Mucosa of descending colon (tissue), 3 donors: Measurements from ENCODE around the gene TGFB2. TPM values are rescaled to one million over a fixed set of nuclear protein-coding genes. Genes with fewer than 3 reads are reported as not detected.

Experiments used
- ATAC-seq: fragments of 200-7000 bp; cut with Tn5 transposase; one replicate; pipeline ENCODE4 v1.9.1; 2020; ENCODE audit warnings: mild to moderate bottlenecking, moderate library complexity
- DNase-seq, 3 donors: peaks; one replicate each; pipeline ENCODE4 v3.0.0-alpha.2; 2020
- H3K36me3 ChIP-seq: fragments of 200-600 bp; one replicate; pipeline ENCODE4 v1.8.0; 2021; ENCODE audit warnings: low read depth, mild to moderate bottlenecking
- H3K4me1 ChIP-seq: fragments of 200-600 bp; one replicate; pipeline ENCODE4 v1.8.0; 2021; ENCODE audit warnings: low read depth, mild to moderate bottlenecking
- H3K4me3 ChIP-seq: fragments of 200-600 bp; one replicate; pipeline ENCODE4 v1.8.0; 2021; ENCODE audit warnings: mild to moderate bottlenecking
- H3K9me3 ChIP-seq: fragments of 200-600 bp; one replicate; pipeline ENCODE4 v1.8.0; 2021; ENCODE audit warnings: mild to moderate bottlenecking
- CTCF ChIP-seq: fragments of 200-600 bp; IDR thresholded peaks from one replicate; pipeline ENCODE4 v1.8.0; 2022; ENCODE audit warnings: antibody characterized with exemption, mild to moderate bottlenecking
- intact Hi-C, 2 donors: fragments of 100-400 bp; cut with DNase I in 1 of 2; cut with micrococcal nuclease in 1 of 2; formaldehyde crosslinking; loops; one replicate each; pipeline versions ENCODE4 v1.11.0 to v1.11.1; 2022; cut with DNase I, micrococcal nuclease
- total RNA-seq, 3 donors: library from RNA; stranded (reverse); fragmentation: NEBNext Ultra II Directional in 2 of 3; extraction: Animal tissue kit (Norgen Biotek cat#: 25700) in 2 of 3; gene quantifications; one replicate each; pipeline versions ENCODE4 v1.2.1 to v1.2.4, GENCODE V29; 2021 to 2023
- donor health status: DM: no; HTN: no; CAD: no; lungs with moderate emphysema.
- donor health status: DM: no; HTN: no; CAD: no.
- donor health status: DM: no; HTN: yes; CAD: no.

The TGFB2 gene
- total RNA-seq, 3 donors from 2014 or later: 0.09 to 8.5 (median 0.48) TPM

DNA sequence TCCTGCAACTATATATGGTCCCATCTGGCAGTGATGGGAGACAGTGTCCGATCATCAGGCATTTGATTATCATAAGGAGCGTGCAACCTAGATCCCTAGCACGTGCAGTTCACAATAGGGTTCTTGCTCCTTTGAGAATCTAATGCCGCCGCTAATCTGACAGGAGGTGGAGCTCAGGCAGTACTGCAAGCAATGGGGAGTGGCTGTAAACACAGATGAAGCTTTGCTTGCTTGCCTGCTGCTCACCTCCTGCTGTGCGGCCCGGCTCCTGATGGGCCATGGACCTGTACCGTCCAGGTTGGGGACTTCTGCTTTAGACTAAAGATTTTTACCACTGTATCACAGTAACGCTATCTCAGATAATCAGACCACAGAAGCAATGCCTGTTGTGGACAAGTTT is 63.8 kb downstream of the TGFB2 start:
- TF ChIP-seq CTCF: no peak
- Histone ChIP-seq H3K4me3 (no peak overlapping the region), H3K9me3 (no peaks in the 10 kb centered on the region), H3K36me3 (no peaks in the 10 kb centered on the region), H3K4me1 (no peaks in the 10 kb centered on the region)
- DNase-seq (no peak), ATAC-seq (no peak)
- intact Hi-C loops: loop anchor here in 1 of 2 donors (2.0 kb wide), 1 partner anchor 30 kb away; no protein-coding TSS in a partner anchor

DNA sequence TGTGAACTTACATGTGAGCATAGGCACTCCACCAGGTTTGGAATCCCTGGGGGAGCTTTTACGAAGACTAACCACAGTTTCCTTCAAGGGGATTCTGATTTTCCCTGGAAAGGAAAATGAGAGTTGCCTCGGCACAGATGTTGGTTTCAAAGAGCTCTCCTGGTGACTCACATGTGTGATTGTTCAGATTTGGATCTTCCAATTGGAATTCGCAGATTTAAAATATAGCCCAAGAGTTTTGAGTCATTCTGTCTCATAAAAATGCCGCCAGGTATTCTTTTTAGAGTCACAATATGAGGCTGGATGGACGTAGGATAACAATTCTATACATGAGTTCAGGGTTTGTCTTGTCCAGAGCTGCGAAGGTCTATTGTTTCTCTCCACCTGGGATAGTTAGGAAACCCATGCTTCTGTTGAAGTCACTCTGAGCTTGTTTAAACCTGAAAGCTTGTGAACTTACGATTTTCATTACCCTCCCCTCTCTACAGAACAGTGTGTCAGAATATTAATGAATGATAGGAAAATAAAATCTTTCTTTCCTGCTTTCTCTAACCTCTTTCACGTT is 64.9 kb downstream of the TGFB2 start:
- TF ChIP-seq CTCF: no peak
- ATAC-seq: no peak
- Histone ChIP-seq H3K4me1 (no peaks in the 10 kb centered on the region), H3K36me3 (no peaks in the 10 kb centered on the region), H3K4me3 (no peak overlapping the region), H3K9me3 (no peaks in the 10 kb centered on the region)
- no peak for DNase-seq
- intact Hi-C loops: loop anchor here in 1 of 2 donors (2.0 kb wide), 1 partner anchor 29 kb away; no protein-coding TSS in a partner anchor

GRCh38 chr1:218411101-218411500 is 66.0 kb downstream of the TGFB2 start:
- Histone ChIP-seq H3K4me1 (no peaks in the 10 kb centered on the region), H3K9me3 (no peaks in the 10 kb centered on the region), H3K4me3 (no peak overlapping the region), H3K36me3 (no peaks in the 10 kb centered on the region)
- ATAC-seq (no peak), DNase-seq (no peak)
- intact Hi-C loops: no loop called here
- TF ChIP-seq CTCF: no peak

- intact Hi-C loops: no loop called here
- H3K4me3 ChIP-seq: no peak overlapping the region
- no peaks in the 10 kb centered on the region for H3K4me1 ChIP-seq
- ATAC-seq (no peak), DNase-seq (no peak)
- TF ChIP-seq CTCF: no peak
- H3K9me3 ChIP-seq: no peaks in the 10 kb centered on the region
- no peaks in the 10 kb centered on the region for H3K36me3 ChIP-seq
Measured at GRCh38 chr1:218412171-218412570, 67.0 kb downstream of the TGFB2 start.

DNA sequence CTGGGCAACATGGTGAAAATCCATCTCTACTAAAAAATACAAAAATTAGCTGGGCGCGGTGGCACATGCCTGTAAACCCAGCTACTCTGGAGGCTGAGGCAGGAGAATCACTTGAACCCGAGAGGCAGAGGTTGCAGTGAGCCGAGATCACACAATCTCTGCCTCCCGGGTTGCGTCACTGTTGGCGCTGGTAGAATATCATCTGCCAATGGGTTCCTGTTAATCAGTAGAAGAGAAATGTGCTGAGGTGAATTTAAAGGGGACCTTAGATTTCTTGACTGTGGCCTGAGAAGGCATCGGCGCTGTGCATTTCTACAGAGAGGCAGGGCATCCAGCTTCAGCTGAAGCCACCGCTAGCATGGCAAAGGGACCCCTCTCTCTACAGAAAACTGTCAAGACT is 68.0 kb downstream of the TGFB2 start:
- TF ChIP-seq CTCF: no peak
- Histone ChIP-seq H3K9me3 (peaks cover 4% of the 10 kb centered on the region), H3K4me3 (no peak overlapping the region), H3K36me3 (no peaks in the 10 kb centered on the region), H3K4me1 (no peaks in the 10 kb centered on the region)
- intact Hi-C loops: no loop called here
- no peak for DNase-seq
- ATAC-seq: no peak
